Suprapubic skin (tissue), 3 donors: ENCODE results near the gene RASGEF1C.

Experiments used
- CTCF ChIP-seq, 2 donors: fragments of 200-600 bp in 1 of 2; fragments of 450-650 bp in 1 of 2; sonication (generic) in 1 of 2; IDR thresholded peaks; one replicate each; pipeline ENCODE4 v1.5.1; 2016 to 2019; ENCODE audit warnings: antibody characterized with exemption in 2 of 2, mild to moderate bottlenecking in 1 of 2, moderate library complexity in 1 of 2
- EP300 ChIP-seq: sonication (generic); formaldehyde crosslinking; IDR thresholded peaks from one replicate; pipeline ENCODE4 v1.6.1; 2017; ENCODE audit warnings: antibody characterized with exemption
- POLR2A ChIP-seq, 2 donors: fragments of 450-650 bp; IDR thresholded peaks; one replicate each; pipeline ENCODE4 v1.6.1; 2017; ENCODE audit warnings: antibody characterized with exemption in 2 of 2, mild to moderate bottlenecking in 2 of 2, moderate library complexity in 2 of 2

- TF ChIP-seq EP300 (no peak), CTCF (IDR thresholded peaks at IDR 0.05) (no peak), POLR2A (IDR thresholded peaks at IDR 0.05) (no peak)
Observed at GRCh38 chr5:180180421-180180820, 28.6 kb downstream of the RASGEF1C start.
